ENCODE results near the gene HTR1D.
A peak's percentile ranks its signal among the peaks of the same experiment; 100 is the strongest.

The HTR1D gene

DNA sequence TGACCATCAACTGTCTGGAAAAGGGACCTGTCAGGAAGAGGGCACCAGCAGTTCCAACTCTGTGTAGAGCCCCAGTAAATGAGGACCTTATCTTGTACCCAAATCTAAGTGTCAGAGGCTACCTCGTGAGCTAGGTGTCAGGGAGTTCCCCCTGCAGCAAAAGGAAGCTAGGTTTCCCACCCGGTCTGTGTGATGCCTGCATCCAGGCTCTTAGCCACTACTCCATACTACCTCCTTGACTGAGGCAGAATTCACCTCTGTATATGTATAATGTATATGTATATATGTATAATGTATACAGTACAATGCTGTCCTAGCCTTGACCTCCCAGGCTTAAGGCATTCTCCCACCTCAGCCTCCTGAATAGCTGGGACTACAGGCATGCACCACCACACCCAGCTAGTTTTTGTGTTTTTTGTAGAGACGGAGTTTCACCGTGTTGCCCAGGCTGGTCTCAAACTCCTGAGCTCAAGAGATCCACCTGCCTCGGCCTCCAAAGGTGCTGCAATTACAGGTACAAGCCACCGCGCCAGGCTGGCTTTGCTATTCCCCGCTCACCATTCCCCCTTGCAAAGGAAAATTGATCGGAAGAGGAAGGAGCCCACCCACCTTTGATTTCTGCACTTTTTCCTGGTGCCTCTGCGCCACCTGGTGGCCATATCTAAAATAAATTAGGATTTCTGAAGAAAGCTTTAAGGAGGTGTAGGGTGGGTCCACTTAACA lies 32.9 kb downstream of the HTR1D start:
- peak; percentile 47 for DNase-seq

DNA sequence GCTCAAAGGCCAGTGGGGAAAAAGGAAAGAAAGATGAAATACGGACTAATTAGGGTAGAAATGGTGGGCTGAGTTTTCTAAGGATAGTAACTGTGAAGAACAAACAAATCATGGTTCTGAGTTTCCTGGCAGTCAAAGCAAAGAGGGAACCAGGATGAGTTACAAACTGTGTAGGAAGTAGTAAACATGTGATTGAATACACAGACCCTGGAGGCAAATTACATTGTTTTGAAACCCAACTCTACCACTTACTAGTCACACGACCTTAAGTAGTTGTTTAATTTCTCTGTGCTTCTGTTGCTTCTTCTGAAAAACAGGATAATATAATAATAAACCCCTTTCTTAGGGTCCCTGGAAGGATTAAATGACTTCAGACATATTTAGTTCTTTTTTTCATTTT lies 37.4 kb downstream of the HTR1D start:
- no peak for DNase-seq

DNA sequence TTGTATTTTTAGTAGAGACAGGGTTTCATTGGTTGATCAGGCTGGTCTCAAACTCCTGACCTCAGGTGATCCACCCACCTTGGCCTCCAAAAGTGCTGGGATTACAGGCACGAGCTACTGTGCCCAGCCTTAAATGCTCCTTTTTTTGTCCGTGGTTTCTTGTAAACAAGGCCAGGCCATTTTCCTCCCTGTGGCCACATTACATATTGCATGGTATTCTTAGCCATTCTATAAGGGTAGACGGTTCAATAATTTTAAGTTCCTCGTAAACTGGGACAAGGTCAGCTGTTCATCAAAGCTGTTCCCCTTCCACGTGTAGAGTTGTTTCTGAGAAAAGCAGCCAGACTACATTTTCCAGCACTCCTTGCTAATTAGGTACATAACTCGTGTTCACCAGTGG lies 38.4 kb downstream of the HTR1D start:
- no peak for DNase-seq

DNA sequence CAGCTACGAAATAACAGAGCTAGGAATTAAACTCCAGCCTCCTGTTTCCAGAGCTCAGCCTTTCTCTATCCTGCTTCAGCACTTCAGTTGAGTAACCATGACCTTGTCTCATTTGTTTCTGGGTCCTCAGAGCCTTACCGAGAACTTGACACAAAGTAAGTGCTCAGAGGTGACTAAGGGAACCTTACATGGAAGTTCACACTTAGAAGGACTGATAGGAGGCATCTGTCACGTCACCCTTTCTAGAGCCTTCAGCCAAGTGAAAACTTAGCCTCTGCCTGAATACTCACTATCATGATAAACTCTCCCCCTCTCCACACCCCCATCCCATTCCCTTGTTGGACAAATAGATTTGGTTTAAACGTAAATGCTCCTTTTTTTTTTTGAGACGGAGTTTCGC lies 38.9 kb downstream of the HTR1D start:
- DNase-seq, result no peak

DNA sequence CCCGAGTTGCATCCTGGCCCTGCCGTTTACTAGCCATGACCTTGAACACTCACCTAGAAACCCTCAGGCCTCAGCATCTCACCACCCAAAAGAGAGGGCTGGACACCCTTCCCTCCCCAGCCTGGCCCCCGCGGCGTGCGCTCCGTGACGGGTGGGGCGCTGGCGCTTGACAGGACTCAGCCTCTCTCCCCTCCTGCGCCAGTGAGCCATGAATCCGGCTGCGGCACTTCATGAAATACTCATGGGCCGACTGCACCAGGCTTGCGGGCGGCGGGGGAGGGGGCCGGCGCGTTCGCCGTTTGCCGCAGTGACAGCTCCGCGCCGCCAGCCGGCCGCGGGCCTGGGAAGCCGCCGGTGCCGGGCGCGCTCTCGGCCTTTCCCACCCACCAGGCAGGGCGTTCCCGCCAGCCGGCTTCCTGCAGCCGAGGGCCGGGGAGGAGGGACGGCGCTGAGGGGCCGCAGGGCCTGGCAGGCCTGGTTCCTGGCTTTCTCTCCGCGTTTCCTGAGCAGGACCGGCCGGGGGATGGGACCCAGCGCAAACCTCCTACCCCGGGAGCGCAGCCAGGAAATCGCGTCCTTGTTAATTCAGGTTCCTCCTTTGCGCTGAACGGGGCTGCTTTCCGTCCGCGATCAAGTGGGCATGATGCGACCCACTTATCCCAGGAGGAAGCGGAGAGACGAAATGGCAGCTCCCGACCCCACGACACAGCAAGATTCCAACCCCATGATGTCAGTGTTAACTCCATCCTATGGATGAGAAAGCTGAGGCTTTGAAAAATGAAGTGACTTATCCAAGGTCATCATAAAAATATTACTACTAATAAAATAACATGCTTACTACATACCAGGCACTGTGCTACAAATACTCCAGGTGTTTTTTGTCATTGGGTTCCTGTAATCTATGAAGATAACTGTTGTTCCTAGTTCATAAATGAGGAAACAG lies 39.6 kb downstream of the HTR1D start:
- DNase-seq, result peak; percentile 58

DNA sequence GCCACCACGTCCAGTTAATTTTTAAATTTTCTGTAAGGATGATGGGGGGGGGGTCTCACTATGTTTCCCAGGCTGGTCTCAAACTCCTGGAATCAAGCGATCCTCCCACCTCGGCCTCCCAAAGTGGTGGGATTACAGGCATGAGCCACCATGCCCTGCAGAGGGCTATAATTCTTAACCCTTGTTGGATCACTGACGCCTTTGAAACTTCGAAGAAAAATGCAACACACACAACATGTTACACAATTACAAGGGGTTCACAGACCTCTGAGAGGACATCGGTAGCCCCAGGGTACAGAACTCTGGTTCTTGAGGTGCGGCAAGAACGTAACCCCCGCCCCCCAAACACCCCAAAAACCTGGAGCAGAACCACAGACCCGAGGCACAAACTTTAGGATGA lies 40.3 kb downstream of the HTR1D start:
- no peak for DNase-seq

DNA sequence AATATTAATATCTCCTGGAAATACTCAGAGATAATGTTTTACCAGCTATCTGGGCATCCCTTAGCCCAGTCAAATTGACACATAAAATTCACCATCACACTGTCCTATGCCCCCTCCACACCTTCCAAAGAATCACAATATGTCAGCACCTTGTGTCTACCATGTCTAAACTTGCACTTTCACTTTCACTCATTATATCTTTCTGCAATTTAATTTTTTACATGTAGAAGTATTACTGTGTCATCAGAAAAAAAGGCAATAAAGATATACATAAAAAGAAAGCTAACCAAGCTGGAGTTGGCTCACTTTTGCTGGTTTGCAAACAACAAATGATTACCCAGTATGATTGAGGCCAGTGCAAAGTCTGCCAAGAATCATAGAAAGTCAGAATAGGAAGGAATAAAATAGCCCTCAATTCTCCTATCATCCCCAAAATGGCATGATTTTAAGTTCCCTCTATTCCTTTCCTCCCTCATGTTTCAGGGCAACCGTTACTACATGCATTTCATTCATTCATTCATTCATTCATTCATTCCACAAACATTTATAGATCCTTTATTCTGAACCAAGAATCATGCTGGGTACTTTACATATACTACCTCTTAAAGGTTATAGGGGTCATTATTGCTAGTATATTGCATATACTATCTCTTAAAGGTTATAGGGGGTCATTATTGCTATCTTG lies 42.7 kb downstream of the HTR1D start:
- no peak for DNase-seq

DNA sequence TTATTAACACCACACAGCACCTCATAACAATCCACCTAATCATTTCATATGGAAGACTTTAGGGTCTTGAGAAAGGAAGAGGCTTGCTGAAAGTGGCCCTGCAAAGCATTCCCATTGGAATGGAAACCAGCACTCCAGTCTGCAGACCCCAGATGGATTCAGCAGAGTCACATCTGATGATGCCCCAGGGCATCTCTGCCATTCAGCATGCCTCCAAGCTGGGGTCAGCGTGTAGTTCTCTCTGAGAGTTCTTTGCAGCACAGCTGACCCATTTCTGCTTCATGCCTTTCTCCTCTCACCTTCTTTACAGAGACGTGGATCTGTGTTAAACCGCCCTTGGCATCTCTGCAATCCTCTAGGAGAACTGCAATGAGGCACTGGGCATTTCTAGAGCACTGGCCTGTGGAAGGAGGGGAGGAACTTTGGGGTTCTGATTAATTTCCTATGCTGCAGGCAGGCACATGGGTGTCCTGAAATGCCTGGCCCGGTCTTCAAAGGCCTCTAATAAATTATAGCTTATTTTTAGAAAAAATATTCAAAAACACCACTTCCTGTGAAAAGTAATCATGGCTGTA lies 46.0 kb downstream of the HTR1D start:
- DNase-seq, result no peak

DNA sequence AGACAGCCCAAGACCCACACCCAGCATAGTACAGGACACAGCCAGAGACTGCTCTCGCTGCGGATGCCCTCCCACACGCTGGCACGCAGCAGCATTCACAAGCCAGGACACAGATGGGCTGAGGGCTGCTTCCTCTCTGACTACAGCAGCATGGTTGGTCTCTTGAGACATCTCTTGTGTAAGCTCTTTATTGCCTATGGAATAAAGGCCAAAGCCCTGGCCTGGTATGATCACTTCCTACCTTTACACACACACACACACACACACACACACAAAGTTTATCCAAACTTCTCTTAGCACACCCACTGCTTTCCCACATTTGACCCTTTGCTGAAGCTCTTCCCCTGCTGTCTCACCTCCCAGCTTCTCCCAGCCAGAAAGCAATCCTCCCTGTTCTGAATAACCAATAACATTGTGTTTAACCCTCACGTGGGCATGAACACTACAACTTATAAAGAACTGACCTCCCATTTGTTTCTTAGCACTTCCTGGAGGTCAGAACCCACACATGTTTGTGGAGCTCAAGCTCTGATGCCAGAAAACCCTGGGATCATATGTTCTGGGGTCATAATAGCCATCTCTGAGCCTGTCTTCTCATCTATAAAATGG lies 47.5 kb downstream of the HTR1D start:
- DNase-seq, result no peak

DNA sequence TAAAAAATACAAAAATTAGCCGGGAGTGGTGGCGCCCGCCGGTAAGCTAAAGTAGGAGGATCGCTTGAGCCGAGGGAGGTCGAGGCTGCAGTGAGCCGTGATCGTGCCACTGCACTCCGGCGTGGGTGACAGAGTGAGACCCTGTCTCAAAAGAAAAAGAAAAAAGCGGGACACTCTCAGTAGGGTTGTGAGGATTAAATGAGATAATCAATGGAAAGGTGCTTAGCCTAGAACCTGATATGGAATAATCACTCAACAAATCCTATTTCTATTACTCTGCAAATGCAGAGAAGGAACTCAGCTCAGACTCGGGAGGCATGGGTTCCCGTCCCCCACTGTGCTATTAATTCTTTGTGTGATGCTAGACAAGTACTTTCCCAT lies 48.1 kb downstream of the HTR1D start:
- DNase-seq, result no peak

DNA sequence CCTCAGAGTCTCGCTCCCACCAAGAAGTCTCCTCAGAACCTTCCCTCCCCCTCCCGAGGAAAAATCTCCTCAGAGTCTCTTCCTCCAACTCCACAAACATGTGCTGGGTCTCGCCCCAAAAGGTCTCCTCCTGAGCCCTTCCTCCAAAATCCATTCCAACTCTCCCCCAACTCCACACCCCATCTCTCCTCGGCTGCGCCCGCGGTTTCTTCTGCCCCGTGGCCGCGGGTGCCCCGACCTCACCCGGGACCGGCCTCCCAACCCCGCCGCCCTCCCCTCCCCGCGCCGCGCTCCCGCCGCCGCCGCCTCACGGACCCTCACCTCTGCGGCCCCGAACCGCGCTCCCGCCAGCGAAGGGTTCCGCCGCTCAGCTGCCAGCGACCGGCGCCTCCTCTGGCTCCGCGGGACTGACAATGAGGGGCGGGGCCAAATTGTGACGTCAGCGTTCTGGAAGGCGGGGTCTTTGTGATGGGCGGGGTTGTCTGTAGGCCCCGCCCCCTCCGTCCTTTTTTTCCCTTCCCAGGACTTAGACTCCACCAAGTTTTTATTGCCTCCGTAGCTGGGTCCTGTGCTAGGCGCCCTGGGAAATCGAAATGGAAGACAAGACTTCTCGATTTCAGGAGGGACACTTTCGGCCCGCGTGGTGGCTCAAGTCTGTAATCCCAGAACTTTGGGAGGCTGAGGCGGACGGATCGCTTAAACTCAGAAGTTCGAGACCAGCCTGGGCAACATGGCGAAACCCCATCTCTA lies 48.7 kb downstream of the HTR1D start, which contains the start of gene LUZP1:
LUZP1 (minus strand) TSS at position 412 of the 750 bp plus-strand sequence.
- peak; percentile 49 for DNase-seq

DNA sequence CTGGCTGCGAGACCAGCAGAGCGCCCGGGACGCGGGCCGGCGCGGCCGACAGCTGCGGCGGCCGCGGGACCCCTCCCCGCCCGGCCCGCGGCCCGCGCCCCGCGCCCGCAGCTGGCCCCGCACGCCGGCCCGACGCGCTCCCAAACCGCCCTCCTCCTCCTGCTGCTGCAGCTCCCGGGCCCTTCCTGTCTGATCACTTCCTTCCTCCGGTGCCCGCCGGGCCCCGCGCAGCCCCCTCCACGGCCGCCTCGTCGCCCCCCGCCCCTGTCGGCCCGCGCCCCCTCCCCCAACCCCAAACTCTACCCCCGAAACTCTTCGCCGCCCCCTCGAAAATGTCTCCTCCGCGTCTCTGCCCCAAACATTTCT lies 49.2 kb downstream of the HTR1D start:
- peak; percentile 23 for DNase-seq

DNA sequence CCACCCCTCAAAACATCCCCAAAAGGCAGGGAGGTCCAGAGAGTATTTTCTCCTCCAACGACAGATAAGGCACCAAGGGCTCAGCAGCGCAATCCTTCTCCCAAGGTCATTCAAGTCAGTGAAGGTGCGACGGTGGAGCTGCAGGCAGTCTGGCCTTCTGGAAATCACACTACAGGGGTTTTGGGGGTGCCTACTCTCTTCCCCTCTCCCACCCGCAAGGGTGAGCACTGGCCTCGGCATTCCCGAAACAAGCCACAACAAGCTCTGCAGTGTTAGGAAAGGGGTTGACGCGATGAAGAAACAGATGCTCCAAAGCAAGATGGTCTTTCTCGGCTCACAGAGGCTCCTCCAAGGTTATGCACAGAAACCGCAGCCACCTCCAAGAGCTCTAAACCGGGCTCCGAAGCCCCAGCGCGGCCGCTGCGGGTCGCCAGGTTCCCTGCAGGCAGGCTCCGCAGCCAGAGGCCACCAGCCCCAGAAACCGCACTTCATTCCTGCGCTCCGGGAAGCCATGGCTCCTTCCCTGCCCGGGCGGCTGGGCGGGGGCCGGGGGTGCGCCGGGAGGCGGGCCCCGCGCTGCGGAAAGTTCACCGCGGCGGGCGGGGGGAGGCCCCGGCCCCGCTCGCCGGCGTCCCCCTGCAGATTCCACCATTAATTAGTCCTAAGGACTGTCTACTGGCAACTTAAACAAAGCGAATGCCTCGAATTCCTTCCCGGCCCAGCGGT lies 49.8 kb downstream of the HTR1D start:
- peak; percentile 39 for DNase-seq

DNA sequence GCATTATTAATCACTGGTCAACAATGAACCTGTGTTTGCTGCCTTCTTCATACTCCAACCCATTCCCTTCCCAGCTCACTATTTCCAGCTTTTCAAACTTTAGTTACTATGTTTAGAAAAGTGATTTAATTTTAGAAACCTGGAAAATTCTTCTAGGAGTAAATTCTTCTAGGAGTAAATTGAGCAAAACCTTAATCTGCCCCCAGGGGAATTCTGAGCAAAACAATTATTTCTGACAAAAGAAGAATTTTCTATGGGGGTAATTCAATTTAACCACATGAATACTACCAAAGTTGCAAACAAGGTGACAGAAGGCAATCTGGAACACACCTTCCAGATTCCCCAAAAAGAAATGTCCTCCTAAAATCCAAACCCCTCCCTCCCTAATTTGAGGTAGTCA lies 50.4 kb downstream of the HTR1D start:
- DNase-seq, result no peak

DNA sequence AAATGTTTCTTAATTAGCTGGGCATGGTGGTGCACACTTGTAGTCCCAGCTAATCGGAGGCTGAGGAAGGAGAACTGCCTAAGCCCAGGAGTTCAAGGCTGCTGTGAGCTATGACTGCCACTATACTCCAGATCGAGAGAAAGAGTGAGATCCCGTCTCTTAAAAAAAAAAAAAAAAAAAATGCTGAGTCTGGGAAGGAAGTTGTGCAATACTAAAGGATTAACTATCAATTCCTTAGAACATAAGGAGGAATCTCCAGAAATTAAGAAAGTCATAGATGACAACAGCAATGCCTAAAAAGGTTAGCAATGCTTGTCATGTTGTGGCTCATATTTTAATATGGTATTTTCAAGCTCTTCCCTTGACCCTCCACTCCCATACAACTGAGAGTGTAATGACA lies 53.9 kb downstream of the HTR1D start:
- DNase-seq, result no peak

DNA sequence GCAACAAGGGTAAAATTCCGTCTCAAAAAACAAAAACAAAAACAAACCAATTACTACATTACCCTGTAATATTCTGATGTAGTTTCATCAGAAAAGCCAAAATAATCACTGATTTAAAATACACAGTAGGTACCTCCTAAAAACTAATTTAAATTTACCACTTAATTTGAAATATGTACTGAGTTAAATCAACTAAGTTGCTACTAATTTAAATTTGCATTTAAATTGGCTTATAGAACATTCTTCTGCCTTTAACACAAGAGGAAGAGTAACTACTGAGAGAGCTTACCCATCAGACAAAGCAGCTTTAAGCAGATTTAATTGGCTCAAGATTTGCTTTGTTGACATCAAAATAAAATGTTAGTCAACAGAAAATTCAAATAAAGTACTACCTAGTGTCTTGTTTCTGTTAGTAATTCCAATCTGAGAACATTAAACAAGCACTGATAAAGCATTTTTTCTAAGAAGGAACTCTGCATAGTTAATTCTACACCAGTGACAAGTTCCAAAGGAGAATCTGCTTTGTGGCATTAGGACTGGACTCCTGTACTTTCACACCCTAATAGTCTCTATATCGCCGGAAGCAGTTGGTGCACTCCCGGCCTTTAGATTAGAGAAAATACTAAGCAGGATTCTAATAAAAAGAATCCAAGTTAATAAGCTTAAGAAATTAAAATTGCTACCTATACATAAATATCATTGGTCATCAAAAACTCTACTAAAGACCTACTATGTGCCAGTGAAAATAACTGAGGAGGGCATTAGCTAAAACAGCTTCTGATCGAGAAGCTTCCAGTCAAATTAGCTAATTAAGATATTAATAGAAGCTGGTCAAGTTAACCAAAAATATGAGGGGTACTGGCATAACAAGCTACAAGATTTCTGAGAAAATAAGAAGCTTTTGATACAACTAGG lies 57.1 kb downstream of the HTR1D start:
- DNase-seq, result no peak

DNA sequence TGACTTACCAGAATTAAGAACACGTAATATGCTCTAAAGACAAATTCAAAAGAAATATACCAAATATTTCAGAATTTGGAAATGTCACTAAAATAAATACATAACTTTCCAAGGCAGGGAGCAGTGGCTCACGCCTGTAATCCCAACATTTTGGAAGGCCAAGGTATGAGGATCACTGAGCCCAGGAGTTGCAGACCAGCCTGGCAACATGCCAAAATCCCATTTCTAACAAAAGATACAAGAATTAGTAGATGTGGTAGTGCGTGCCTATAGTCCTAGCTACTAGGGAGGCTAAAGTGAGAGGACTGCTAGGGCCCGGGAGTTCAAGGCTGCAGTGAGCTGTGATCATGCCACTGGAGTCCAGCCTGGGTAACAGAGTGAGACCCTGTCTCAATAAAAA lies 60.4 kb downstream of the HTR1D start:
- no peak for DNase-seq

DNA sequence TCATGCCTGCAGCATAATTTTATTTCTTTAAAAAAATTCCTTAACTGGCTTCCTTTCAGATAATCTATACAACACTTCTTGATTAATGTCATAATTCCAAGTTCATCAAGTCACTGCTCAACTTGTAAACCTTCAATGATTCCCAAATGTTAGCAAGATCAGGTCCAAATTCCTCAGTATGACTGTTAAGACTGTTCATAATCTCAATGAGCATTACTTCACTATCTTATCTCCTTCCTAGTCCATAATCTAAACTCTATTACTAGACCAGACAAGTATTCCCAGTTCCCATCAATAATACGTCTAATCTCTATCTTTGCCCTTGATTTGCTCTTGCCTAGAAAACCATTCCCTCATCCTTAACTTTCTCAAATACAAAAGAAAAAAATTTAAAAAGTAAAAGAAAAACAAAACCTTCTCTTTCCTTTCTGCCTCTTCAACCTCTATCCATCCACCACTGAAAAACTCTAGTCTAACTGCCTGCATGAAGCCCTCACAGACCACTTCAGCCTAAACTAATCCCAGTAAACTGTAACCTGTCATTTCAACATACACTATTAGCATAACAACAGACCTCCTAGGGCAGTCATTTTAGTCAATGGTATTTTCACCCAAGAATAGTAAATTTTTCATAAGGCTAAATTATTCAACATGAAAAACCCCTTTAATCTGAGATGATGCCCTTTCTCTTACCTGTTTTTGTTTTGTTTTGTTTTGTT lies 64.2 kb downstream of the HTR1D start:
- no peak for DNase-seq

DNA sequence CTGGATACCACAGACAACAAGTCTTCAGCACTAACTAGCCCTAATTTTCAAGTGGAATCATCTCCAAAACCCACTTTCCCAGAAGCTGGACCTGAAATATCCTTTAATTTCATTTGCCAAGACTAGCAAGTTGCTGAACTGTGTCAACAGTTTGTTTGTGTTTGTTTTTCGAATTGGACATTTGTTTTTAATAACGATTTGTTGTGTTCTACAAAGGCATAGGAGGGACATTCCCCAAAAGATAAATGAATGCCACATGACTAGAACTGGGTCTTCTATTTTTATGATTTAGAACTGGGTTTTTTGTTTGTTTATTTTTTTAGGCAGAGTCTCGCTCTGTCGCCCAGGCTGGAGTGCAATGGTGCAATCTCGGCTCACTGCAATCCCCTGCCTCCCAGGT lies 66.6 kb downstream of the HTR1D start:
- no peak for DNase-seq

DNA sequence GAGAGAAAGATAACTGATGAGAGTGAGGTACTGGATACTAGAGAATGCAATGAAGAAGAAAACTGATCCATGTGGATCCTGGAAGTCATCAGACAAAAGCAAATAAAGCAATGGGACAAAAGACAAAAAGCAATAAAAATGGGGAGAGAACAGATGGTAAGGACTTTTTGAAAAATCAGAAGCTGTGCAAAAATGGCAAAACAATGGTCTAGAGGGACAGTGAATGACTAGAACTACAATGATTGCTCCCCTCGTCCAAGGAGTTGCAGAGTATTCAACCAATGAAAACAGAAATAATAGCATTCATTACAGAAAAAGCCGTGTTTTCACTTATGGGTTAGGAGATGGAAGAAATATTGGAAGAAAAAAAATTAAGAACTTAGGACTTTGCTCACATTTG lies 67.2 kb downstream of the HTR1D start:
- DNase-seq, result no peak

Data from NCI-H146 (cell line).